ENCODE measurements around the gene RGPD6.
"Not testable (repeated sequence)": the region's sequence is repeated elsewhere in the genome, so short reads cannot be mapped to it uniquely, and the experiment has no call there.

DNA sequence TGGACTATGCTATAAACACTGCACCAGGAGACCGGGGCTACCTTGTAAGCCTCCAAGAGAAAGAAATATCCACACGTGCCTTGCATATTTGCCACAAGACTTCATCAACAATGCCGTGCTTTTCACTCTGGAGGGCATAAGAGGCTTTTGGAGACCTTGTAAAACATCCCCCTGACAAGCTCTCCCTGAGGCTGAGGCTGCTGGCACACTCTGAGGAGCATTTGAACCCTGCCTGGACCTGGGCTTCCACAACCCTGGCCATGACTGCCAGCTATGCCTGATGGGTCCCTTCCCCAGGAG is 104.0 kb downstream of the RGPD6 start:
- TF ChIP-seq, protein P1, sequence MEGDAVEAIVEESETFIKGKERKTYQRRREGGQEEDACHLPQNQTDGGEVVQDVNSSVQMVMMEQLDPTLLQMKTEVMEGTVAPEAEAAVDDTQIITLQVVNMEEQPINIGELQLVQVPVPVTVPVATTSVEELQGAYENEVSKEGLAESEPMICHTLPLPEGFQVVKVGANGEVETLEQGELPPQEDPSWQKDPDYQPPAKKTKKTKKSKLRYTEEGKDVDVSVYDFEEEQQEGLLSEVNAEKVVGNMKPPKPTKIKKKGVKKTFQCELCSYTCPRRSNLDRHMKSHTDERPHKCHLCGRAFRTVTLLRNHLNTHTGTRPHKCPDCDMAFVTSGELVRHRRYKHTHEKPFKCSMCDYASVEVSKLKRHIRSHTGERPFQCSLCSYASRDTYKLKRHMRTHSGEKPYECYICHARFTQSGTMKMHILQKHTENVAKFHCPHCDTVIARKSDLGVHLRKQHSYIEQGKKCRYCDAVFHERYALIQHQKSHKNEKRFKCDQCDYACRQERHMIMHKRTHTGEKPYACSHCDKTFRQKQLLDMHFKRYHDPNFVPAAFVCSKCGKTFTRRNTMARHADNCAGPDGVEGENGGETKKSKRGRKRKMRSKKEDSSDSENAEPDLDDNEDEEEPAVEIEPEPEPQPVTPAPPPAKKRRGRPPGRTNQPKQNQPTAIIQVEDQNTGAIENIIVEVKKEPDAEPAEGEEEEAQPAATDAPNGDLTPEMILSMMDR (IDR thresholded peaks at IDR 0.05; ENCODE audit: low read depth, low read length) = not testable (repeated sequence)
- not testable (repeated sequence) for TF ChIP-seq EZH2phosphoT487 (IDR thresholded peaks at IDR 0.05; ENCODE audit: low read depth)
